ENCODE measurements around the gene SPNS2. TPM values are rescaled to one million over a fixed set of nuclear protein-coding genes. Genes with fewer than 3 reads are reported as not detected.

SPNS2 gene
- total RNA-seq (2021; ENCODE audit: unreplicated experiment) (1.6 TPM), Bru-seq, nascent RNA (percentile 26 among the genes with signal in this experiment), BruChase-seq, experiment 1, labeled RNA remaining after a 6-hour chase (percentile 20 among the genes with signal in this experiment), BruChase-seq, experiment 2, labeled RNA remaining after a 2-hour chase (percentile 28 among the genes with signal in this experiment)
- 4.5 and 5.8 TPM in 2 replicates for polyA plus RNA-seq (2012)
- long read RNA-seq, partial matches to known transcripts = 2 of 5 reads
- long read RNA-seq, other reads (novel, unspliced or antisense) = 2 of 5 reads

GRCh38 chr17:4498461-4499397, at the start of gene SPNS2:
TSS of gene SPNS2 (plus strand) at chr17:4498881. CDS start at chr17:4499048, 167 bp downstream.
- Histone ChIP-seq H4K20me1 (ENCODE audit: insufficient read depth) (no peaks in the 10 kb centered on the region), H3K4me2 (ENCODE audit: low read length) (peak within 1 kb of the TSS; percentile 97), H3K4me1 (ENCODE audit: control insufficient read depth in 1 of 2, insufficient read depth in 2 of 2, low read length in 2 of 2) (peaks cover 4 to 32% of the 10 kb centered on the region in 2 experiments; a peak in 3 of 4 replicates), H3K9ac (ENCODE audit: low read length) (peak within 1 kb of the TSS; percentile 53), H3K27me3 (ENCODE audit: insufficient read depth, low read length) (no peaks in the 10 kb centered on the region), H3K9me3 (ENCODE audit: control insufficient read depth in 1 of 2, insufficient read depth in 1 of 2, low read depth in 1 of 2, low read length in 2 of 2) (no peaks in the 10 kb centered on the region), H3K4me3 (replicated peaks in 1 of 2; ENCODE audit: low read depth in 1 of 2, low read length in 2 of 2) (peak within 1 kb of the TSS; percentile 51 to 65), H3K27ac (ENCODE audit: low read depth, low read length) (no peak within 1 kb of the TSS; the same call in 1 of the 2 replicates), H3K79me2 (ENCODE audit: insufficient read depth, low read length) (no peaks in the 10 kb centered on the region), H2AFZ (ENCODE audit: low read depth, low read length, poor library complexity, severe bottlenecking) (no peak within 1 kb of the TSS), H3K9me2 (ENCODE audit: insufficient read depth) (no peaks in the 10 kb centered on the region), H3K36me3 (ENCODE audit: control insufficient read depth in 1 of 2, insufficient read depth in 2 of 2, low read length in 2 of 2) (no peaks in the 10 kb centered on the region)
- RAD21 ChIA-PET (ENCODE audit: low non-redundant PET in 1 of 2, low total read pairs in 2 of 2, uncharacterized antibody in 2 of 2, unreplicated experiment in 2 of 2) = no interaction called here
- intact Hi-C loops (cut with micrococcal nuclease) = no loop called here
- DNase-seq (ENCODE audit: low read depth, low spot score) (no peak), ATAC-seq (peak; percentile 88)
- TF ChIP-seq POLR2AphosphoS5 (IDR thresholded peaks at IDR 0.05; ENCODE audit: low read depth, low read length) (0 out of 2 replicates have a peak, but pooled peaks have one; percentile 33), CEBPB (IDR thresholded peaks at IDR 0.05; ENCODE audit: low read depth) (no peak), MAX (IDR thresholded peaks at IDR 0.05) (peak; percentile 48), CBX3 (IDR thresholded peaks at IDR 0.05; ENCODE audit: low read depth) (no peak), SP1 (IDR thresholded peaks at IDR 0.05; ENCODE audit: low read depth) (no peak), SRF (IDR thresholded peaks at IDR 0.05; ENCODE audit: low read depth) (no peak), ELF1 (IDR thresholded peaks at IDR 0.05; ENCODE audit: borderline replicate concordance, low read depth) (no peak)
- POLR2A ChIA-PET = no interaction called here
- CTCF ChIA-PET = interaction anchor here (0.8 to 1.3 kb wide), 2 partner anchors 8 to 68 kb away, joined by 3 to 4 read pairs; no protein-coding TSS in a partner anchor
- BruUV-seq (replicated peaks) = no TSS peak

GRCh38 chr17:4449736-4450135, 48.9 kb upstream of the SPNS2 start:
- no peaks in the 10 kb centered on the region for H3K9me2 ChIP-seq (ENCODE audit: insufficient read depth)
- H4K20me1 ChIP-seq (ENCODE audit: insufficient read depth) = no peaks in the 10 kb centered on the region
- no peak overlapping the region for H3K27ac ChIP-seq (ENCODE audit: low read depth, low read length)
- BruUV-seq (replicated peaks) = no TSS peak
- no peaks in the 10 kb centered on the region for H3K79me2 ChIP-seq (ENCODE audit: insufficient read depth, low read length)
- DNase-seq (ENCODE audit: low read depth, low spot score) (no peak), ATAC-seq (no peak)
- no peak overlapping the region for H3K4me2 ChIP-seq (ENCODE audit: low read length)
- no peak overlapping the region for H2AFZ ChIP-seq (ENCODE audit: low read depth, low read length, poor library complexity, severe bottlenecking)
- peaks cover 5 to 6% of the 10 kb centered on the region in 2 experiments for H3K4me1 ChIP-seq (ENCODE audit: control insufficient read depth in 1 of 2, insufficient read depth in 2 of 2, low read length in 2 of 2)
- POLR2A ChIA-PET = no interaction called here
- intact Hi-C loops (cut with micrococcal nuclease) = no loop called here
- no peaks in the 10 kb centered on the region for H3K27me3 ChIP-seq (ENCODE audit: insufficient read depth, low read length)
- no peak overlapping the region for H3K9ac ChIP-seq (ENCODE audit: low read length)
- H3K36me3 ChIP-seq (ENCODE audit: control insufficient read depth in 1 of 2, insufficient read depth in 2 of 2, low read length in 2 of 2) = no peaks in the 10 kb centered on the region
- CTCF ChIA-PET = no interaction called here
- no peak overlapping the region for H3K4me3 ChIP-seq (replicated peaks in 1 of 2; ENCODE audit: low read depth in 1 of 2, low read length in 2 of 2)
- RAD21 ChIA-PET (ENCODE audit: low non-redundant PET in 1 of 2, low total read pairs in 2 of 2, uncharacterized antibody in 2 of 2, unreplicated experiment in 2 of 2) = no interaction called here
- no peaks in the 10 kb centered on the region for H3K9me3 ChIP-seq (ENCODE audit: control insufficient read depth in 1 of 2, insufficient read depth in 1 of 2, low read depth in 1 of 2, low read length in 2 of 2)
- TF ChIP-seq REST (IDR thresholded peaks at IDR 0.05; ENCODE audit: low read depth) (no peak), RAD21 (IDR thresholded peaks at IDR 0.05; ENCODE audit: low read depth) (no peak), CEBPB (IDR thresholded peaks at IDR 0.05; ENCODE audit: low read depth) (no peak), YY1 (IDR thresholded peaks at IDR 0.05; ENCODE audit: extremely low read depth, insufficient replicate concordance, low read depth, low read length) (no peak), JUND (IDR thresholded peaks at IDR 0.05) (no peak), CBX3 (IDR thresholded peaks at IDR 0.05; ENCODE audit: low read depth) (no peak), ELF1 (IDR thresholded peaks at IDR 0.05; ENCODE audit: borderline replicate concordance, low read depth) (no peak)

Measured in HCT116 (cell line).